ENCODE results near the gene GSG1L. TPM values are rescaled to one million over a fixed set of nuclear protein-coding genes. Genes with fewer than 3 reads are reported as not detected.

GSG1L gene
- polyA plus RNA-seq, 4 donors, result 0.63 to 1.9 (median 0.65) TPM

DNA sequence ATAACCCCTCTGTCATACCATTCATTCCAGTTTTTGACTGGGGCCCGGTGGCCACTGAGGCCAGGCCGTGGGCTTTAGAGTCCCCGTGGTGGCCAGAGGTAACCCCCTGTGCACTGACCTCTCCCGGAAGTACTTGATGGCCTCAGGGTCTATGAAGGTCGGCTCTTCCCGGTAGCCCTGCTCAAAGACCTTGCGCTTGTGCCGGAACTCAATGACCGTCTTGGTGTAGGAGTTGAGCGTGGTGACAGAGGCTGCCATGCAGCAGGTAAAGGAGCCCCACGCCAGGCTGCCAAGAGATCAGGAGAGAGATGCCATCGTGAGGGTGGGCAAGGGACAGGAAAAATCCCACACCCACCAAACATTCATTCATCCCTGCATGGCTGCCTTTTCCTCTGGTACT lies 234.8 kb downstream of the GSG1L start:
- DNase-seq (ENCODE audit: low read depth in 4 of 4, low spot score in 3 of 4), result no peak

DNA sequence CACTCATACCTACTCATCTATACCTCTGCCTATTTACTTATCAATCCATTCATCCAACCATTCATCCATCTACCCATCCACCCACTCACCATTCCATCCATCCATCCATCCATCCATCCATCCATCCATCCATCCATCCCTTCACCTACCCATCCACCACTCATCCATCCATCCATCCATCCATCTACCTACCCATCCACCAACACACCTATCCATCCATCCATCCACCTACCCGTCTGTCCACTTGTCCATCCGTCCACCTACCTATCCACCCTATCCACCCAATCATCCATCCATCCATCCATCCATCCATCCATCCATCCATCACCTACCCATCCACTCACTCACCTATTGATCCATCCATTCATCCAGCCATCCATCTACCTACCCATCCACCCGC lies 235.7 kb downstream of the GSG1L start:
- no peak for DNase-seq (ENCODE audit: low read depth in 4 of 4, low spot score in 3 of 4)

DNA sequence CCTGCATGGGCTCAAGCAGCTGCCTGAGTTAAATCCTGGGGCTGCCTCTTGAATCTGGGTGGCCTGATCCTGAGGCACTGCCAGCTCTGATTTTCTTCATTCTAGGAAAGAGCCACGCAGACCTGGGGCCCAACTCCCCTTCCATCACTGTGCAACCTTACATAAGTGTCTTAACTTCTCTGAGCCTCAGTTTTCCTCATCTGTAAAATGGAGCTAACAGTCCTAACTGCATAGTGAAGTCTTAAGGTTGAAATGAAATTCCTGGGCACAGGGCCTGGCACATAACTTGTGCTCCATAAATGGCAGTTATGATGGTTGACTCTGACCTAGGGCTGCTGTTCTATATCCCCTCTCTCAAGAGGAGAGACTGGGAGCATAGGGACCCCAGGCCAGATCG lies 236.6 kb downstream of the GSG1L start:
- no peak for DNase-seq (ENCODE audit: low read depth in 4 of 4, low spot score in 3 of 4)

DNA sequence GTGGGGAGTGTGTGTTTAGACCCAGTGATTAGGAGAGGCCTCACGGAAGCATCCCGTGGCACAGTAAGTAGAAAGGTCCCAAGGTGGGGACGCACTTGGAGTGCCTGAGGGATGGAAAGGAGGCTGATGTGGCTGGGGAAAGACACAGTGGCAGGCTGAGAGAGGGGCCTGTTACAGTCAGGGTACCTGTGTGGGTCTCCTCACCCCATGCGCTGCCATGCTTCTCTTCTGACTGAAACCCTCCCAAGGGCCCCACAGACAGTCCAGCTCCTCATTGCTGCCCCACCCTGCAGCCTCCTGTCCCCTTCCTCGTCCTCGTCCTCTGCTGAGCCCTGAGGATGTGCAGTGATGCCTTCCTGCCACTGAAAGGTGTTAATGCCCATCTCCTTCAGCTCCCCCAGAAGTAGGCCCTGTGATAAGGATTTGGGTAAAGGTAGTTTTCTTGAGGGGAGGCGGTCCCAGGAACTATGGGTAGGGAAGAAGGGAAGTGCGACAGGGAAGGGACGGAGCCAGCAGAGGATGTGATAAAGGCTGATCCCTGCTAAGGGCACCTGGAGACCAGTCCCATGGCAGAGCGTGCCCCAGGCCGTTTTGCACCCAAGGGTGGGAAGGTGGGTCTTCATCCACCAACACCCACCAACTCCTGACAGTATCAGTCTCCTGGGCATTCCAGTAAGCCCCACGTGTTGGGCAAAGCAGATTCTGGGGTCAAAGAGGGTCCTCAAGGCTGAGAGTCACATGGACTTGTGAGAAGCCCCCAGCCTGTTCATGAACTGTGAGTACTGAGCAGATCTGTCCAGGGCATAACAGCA lies 237.2 kb downstream of the GSG1L start:
- DNase-seq (ENCODE audit: low read depth in 4 of 4, low spot score in 3 of 4), result no peak

DNA sequence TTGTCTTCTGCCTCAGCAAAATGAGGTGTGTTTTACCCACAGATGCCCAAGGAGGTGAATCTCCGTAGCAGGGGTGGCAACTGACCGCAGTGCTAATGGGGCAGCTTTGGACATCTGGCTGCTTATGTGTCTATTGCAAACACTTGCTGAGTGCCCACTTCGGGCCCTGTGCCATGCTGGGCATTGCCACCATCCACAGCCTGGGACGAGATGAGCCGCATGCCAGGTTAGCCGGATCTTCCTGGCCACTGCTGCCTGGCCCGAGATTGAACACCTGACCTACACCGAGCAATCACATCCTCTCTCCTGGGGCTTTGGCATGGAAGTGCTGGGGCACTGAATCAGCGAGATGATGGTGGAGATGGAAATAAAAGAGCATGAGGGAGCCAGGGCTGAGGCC lies 238.7 kb downstream of the GSG1L start:
- DNase-seq (ENCODE audit: low read depth in 4 of 4, low spot score in 3 of 4), result no peak

DNA sequence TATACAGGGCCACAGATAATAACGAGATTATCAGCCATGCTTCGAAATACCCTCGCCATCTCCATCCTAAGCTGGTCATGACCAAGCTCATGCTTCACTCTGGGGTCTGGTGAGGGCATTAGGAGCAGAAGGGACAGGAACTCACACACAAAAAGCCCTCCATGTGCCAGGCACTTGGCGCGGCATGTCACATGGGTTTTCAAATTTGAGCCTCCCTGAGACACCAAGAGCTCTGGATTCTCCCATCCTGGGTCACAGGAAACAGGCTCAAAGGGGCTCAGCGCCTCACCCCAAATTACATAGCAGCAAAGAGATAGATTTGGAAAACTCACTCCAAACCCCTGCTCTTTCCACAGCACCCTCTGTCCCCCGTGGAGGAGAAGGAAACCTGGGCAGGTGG lies 239.5 kb downstream of the GSG1L start:
- no peak for DNase-seq (ENCODE audit: low read depth in 4 of 4, low spot score in 3 of 4)

DNA sequence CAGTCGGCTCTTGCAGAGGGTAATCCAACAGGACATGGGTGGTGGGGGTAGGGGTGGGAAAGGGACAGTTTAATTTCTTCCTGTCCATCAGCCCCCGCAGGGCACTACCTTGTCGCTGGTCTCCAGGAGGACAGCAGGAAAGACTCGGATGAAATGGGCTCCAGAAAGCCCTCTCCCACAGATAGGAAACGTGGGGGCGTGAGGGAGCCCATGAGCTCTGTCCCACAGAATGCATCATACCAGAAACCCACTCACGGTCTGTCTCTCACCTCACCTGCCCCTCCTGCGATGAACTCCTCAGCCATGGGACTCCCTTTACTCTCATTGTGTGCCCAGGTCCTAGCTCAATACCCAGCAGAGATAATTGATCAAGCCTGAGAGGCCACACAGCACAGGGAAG lies 240.1 kb downstream of the GSG1L start:
- no peak for DNase-seq (ENCODE audit: low read depth in 4 of 4, low spot score in 3 of 4)

DNA sequence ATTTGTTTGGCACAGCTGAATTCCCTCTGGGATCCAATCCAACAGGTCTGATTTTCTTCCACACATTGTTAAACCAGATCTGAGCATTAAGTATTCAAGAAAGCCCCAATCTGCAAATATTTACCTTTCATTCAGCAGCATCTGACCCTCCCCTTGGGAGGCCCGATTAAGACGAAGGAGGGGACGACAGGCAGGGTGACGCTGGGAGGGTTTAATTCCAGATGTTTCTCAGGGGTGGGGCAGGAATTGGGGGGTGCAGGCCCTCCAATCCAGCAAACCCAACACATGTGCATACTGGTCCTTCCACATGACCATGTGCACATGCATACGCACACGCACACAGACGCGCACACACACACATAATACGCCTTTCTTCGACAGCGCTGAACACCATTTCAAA lies 240.5 kb downstream of the GSG1L start:
- no peak for DNase-seq (ENCODE audit: low read depth in 4 of 4, low spot score in 3 of 4)

DNA sequence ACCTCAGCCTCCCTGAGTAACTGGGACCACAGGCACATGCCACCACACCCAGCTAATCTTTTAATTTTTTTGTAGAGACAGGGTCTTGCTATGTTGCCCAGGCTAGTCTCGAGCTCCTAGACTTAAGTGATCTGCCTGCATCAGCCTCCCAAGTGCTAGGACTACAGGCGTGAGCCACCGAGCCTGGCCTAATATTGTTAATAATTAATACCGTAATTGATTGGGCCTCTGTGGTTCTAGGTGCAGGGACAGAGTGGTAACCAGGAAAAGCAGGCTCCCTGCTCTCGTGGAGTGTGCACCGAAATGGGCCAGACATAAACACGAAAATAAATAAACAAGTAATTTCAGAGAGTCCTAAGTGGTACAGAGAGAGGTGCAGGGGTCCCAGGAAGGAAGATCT lies 241.0 kb downstream of the GSG1L start:
- DNase-seq (ENCODE audit: low read depth in 4 of 4, low spot score in 3 of 4), result no peak

DNA sequence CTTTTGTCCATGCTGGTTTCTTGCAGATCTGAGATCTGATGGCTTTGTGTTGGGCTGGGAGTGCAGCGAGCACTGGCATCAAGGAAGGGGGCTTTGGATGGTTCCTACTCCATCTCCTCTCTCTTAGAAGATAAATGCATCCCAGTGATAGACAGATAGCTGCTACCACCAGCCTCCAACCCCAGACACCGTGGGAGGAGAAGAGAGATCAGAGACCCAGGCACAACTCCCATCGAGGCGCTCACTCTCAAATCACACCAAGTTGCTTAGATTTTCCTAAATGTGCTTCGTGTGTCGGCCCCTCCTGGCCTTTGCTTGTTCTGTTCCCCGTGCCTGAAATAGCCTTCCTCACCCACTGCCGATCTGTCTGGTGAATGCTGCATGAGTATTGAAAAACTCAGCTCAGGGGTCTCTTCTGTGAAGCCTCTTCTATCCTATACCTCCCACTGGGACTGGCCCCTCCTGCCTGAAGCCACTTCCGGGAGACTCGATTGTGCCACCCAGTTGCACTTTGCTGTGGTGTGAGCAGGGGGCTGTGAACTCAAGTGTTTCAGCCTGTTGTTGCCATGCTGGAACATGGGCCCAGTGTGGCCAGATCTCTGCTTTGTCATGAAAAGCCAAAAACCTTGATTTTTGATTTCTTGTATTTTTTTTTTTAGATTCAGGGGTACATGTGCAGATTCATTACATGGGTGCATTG lies 242.7 kb downstream of the GSG1L start:
- DNase-seq (ENCODE audit: low read depth in 4 of 4, low spot score in 3 of 4), result no peak

DNA sequence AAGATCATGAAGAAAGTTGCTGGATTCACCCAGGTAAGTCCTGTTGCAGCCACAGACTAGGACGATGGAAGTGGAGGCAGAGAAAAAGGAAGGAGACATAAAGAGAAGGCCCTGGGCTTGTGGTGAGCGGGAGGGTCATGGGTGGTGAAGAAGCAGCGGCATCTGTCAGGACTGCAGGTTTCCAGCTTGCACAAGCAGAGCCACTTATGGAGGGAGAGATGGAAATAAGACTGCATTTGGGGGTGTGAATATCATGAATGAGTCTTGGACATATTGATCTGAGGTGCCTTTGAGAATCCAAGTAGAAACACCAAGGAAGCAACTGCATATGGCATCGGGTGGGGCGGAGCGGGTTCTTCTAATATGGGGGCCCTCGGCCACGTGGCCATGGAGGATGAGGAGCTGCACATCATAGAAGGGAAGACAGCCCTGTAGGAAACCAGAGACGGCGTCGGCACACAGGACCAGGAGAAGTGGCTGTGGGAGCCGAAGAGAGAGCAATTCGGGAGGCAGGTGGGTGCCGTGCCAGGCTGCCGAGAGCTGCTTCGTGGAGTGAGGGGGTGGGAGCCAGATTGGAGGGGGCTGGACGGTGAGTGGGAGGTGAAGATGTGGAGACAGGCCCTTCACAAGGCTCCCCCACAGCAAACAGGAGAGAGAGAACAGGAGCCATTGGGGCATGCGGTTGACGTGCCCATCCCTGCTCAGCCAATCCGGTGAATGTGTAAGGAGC lies 243.5 kb downstream of the GSG1L start:
- no peak for DNase-seq (ENCODE audit: low read depth in 4 of 4, low spot score in 3 of 4)

DNA sequence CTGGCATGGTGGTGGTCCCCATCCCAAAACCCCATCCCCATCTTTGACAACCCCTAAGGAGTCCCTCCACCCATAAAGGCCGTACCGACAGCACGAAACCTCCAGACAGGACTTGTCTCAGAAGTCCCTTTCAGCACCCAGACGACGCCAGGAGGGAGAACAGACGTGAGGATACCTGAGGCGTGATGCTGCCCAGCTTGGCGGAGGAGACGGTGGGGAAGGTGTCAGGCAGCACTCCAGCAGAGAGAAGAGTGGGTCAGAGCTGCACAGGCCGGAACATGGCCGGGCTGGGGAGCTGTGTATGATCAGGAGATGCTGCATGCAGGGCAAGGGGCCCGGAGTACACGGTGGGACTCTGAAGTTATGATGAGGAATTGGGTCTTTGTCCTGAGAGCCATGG lies 244.2 kb downstream of the GSG1L start:
- DNase-seq (ENCODE audit: low read depth in 4 of 4, low spot score in 3 of 4), result no peak

DNA sequence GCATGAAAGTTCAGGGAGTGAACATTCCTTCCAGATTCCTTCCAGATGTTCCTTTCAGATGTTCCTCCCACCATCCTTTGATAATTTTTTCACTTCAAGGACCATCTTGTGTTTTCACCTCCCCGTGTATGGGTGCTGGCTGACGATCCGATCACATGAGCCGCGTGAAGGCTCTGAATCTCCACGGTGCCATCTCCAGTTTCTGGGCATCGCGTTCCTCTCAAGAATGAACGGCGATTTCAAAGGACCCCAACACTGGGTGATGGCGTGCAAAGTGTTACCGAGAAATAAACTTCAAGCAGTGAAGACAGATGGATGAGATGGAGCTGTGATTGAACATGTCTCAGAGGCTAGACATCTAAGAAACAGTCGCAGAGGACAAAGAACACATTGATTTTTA lies 245.3 kb downstream of the GSG1L start:
- no peak for DNase-seq (ENCODE audit: low read depth in 4 of 4, low spot score in 3 of 4)

DNA sequence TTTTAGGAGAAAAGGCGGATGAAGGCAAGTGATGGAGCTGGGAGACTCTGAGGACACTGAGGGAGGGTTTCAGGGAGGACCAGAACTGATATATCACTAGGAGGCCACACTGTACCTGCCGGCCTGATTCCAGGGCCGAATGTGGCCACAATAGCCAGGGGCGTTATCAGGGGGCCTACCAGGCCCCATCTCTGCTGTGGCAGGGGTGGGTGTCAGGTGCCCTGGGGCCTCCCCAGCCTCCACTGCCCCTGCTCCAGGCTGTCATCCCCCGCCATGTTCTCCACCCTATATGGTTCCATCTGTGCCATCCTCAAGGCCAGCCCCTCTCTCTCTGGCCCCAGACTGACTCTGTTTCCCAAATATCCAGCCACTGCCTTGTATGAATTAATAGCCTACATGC lies 246.5 kb downstream of the GSG1L start:
- DNase-seq (ENCODE audit: low read depth in 4 of 4, low spot score in 3 of 4), result no peak

DNA sequence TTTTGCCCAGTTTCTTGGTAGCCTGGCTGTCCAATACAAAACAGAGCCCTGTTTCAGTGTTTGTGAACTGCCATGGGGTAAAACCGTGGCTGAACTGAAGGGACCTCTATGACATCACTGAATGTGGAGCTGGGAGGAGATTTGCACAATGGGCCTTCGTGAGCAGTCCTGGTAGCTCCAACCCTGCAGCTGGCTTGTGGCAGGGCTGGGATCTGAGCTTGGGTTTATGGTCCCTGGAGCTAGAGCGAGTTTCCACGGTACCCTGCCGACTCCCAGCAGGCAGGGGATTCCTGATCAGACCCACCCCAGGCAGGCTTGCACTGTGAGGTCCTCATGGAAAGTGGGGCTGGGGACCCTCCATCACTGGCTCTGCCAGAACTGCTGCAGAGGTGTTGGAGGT lies 247.0 kb downstream of the GSG1L start:
- no peak for DNase-seq (ENCODE audit: low read depth in 4 of 4, low spot score in 3 of 4)

DNA sequence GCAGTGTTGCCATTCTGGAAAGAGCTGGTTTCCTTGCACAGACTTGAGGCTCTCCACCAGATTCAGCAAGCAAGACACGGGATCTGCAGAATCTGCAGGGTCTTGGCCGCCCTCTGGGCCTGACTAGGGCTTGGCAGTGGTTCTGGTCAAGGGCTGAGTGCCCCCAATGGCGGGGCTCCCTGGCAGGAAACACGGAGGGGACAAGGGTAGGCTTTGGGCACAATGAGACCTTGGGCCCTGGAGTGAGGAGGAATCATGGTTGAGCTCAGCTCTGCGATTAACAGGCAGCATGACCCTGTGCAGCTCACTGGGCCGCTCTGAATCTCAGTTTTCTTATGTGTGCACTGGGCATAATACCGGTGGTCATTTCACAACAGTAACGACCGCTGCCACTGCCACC lies 249.9 kb downstream of the GSG1L start:
- no peak for DNase-seq (ENCODE audit: low read depth in 4 of 4, low spot score in 3 of 4)

DNA sequence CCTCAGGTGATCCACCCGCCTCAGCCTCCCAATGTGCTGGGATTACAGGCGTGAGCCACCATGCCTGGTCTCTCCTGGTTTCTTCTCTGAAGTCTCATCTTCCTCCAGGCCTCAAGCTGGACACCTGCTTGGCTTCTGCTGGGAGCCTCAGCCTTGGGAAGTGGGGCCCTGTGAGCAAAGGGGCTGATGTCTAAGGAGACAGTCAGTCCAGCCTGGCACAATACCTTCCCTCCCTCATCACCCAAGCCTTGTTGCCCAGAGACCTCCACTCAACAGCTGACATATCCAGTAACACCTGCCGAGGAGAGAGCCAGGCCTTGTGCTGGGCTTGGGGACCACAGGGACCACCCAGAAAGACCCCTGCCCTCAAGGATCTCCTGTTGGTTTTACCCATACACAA lies 251.6 kb downstream of the GSG1L start:
- no peak for DNase-seq (ENCODE audit: low read depth in 4 of 4, low spot score in 3 of 4)

DNA sequence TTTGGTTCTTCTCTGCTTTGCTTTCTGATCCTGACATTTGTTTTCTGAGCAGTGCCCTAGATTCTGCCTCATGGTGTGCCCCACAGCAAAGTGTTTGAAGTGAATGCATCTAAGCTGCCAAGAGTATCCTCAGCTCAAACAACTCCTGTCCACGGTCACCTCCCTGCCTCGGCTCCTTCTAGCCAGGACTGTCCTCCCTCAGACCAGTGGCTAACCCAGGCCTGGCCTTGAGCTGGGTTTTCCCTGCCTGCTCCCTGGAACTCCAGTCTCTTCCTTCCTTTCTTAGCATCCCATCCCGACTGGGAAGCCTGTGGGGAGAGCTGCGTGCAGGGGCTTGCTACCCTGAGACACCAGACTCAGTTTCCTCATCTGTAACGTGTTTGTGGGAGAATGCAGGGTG lies 256.5 kb downstream of the GSG1L start:
- DNase-seq (ENCODE audit: low read depth in 4 of 4, low spot score in 3 of 4), result no peak

DNA sequence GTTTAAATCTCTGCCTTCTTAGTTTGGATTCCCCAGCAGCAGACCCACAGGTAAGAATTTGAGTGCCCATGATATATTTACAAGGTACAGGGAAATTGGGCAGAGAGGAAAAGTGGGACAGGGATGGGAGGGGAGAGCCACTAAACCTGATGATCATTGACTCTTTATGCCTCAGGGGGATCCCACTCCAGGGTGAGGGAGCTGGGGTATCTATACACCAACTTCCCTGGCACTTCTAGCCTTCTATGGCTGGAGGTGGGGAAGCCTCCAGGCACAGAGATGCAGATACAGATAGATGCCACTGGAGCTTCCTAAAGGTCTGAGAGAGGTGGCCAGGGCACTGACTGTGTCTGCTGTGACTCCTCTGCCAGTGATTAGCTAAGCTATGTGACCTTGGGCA lies 257.1 kb downstream of the GSG1L start:
- no peak for DNase-seq (ENCODE audit: low read depth in 4 of 4, low spot score in 3 of 4)

DNA sequence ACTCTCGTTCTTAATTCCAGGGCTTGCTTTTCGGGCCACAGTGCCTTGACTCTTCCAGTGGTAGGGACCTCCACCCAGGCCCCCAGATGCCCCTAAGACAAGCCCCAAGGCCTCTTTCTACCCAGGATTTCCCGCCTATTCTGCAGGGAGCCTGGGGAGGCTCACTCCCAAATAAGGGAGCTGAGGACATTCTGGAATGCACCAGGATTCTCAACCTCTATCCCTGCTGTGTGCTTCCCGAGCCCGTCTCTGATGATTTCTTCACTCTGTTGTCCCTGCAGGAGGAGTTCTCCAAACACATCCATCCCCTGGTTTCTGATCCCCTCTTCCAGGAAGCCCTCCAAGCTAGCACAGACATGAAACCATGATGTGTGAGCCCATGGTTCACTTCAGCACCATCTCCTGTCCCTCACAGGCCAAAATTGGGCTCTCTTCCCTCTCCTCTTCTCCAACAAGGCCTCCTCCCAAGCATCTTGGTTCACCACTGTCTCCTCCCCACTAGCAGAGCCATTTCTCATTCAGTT lies 257.6 kb downstream of the GSG1L start:
- no peak for DNase-seq (ENCODE audit: low read depth in 4 of 4, low spot score in 3 of 4)

DNA sequence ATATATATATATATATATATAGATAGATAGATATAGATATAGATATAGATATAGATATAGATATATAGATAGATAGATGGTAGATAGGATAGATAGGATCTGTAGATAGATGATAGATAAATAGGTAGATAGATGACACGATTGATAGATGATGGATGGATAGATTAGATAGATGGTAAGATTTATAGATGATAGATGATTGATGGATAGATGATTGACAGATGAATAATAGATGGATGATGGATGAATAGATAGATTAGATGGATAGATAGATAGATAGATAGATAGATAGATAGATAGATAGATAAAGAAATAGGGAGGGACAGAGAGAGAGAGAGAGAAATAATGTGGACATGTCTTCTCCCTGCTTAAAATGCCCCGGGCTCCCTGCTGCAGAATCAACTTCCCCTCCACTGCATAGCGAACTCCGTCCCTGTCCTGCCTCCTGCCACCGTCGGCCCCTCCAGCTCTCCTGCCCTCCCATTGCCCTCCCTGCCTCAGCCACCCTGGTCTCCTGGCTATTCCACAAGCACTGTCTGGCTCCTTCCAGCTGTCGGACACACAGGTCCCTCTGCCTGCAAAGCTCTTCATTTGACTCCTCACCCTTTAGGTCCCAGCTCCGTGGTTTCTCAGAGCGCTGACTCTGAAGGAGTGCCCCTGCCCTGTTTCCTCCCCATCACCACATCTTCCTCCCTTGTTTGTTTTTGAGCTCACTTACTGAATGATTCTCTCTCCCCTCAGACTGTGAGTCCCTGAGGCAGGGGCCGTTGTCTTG lies 259.6 kb downstream of the GSG1L start:
- no peak for DNase-seq (ENCODE audit: low read depth in 4 of 4, low spot score in 3 of 4)

Data from left renal pelvis (tissue), 4 donors.